WERI-Rb-1 (cell line): ENCODE results near the gene ACTR5.
A peak's percentile ranks its signal among the peaks of the same experiment; 100 is the strongest.

Experiments used
- DNase-seq: peaks from one replicate; pipeline ENCODE4 v3.0.0-alpha.2; 2020
- H3K27ac ChIP-seq: fragments of 250-450 bp; sonication (Bioruptor Pico); 2 replicates; pipeline ENCODE4 v1.5.1; 2020; ENCODE audit warnings: mild to moderate bottlenecking, moderate library complexity
- H3K27me3 ChIP-seq: fragments of 250-450 bp; sonication (Bioruptor Pico); 2 replicates; pipeline ENCODE4 v1.5.1; 2021; ENCODE audit warnings: mild to moderate bottlenecking, low read depth, moderate library complexity; ENCODE audit not compliant: insufficient read depth, severe bottlenecking
- H3K36me3 ChIP-seq: fragments of 250-450 bp; sonication (Bioruptor Pico); 2 replicates; pipeline ENCODE4 v1.5.1; 2020; ENCODE audit warnings: mild to moderate bottlenecking, moderate library complexity
- H3K4me3 ChIP-seq: 2 replicates; pipeline ENCODE4 v1.5.1; 2011; ENCODE audit warnings: low read depth, mild to moderate bottlenecking, control low read depth, low read length
- H3K9me3 ChIP-seq: fragments of 250-450 bp; sonication (Bioruptor Pico); 2 replicates; pipeline ENCODE4 v1.5.1; 2021; ENCODE audit warnings: mild to moderate bottlenecking, moderate library complexity; ENCODE audit not compliant: severe bottlenecking
- TF ChIP-seq, protein P1 (sequence below): IDR thresholded peaks from 2 replicates; pipeline ENCODE4 v1.5.1; 2011; ENCODE audit warnings: low read depth, mild to moderate bottlenecking, control low read depth, inconsistent platforms, low read length

The ACTR5 gene

DNA sequence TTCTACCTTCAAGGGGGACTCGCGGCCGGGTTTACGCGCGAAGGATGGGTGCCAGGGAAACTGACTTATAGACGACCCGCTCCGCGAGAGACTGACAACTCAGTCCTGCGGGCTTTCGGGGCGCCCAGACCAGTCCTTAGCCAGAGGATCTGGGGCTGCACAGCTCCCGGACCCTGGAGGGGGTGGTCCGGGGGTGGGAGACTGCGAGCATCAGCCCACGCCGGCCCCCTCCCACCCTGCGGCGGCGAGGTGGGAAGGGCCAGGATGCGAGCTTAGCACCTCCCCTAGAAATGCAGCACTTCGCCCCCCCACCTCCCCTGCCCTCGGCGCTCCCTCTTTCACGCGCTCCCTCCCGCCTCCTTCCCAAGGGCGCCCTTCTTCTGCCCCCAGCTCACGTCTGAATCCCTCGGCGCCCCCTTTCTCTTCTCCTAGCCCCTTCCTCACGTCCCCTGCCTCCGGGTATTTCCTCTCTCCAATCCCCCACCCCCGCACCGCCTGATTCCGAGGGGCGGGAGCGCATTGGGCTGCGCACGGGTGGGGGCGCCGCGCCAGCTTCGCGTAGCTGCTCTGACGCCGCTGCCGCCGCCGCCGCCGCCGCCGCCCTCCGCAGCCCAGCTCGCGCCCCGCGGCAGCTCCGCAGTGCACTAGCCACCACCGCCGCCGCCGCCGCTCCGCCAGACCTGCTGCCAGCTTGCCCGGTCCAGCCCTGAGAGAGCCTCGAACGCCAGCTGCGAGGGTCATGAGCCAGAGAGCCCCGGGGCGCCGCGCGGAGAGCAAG is 24.2 kb upstream of the ACTR5 start, which contains the start of gene SLC32A1:
TSS of gene SLC32A1 (plus strand) at position 639 of the 778 bp plus-strand sequence. CDS start 239 bp downstream, outside the sequence.
- no peak within 1 kb of the TSS for H3K27ac ChIP-seq
- H3K4me3 ChIP-seq: peak within 1 kb of the TSS; percentile 27
- peaks cover 89% of the 10 kb centered on the region for H3K27me3 ChIP-seq
- peak; percentile 28 for DNase-seq
- TF ChIP-seq, protein P1, sequence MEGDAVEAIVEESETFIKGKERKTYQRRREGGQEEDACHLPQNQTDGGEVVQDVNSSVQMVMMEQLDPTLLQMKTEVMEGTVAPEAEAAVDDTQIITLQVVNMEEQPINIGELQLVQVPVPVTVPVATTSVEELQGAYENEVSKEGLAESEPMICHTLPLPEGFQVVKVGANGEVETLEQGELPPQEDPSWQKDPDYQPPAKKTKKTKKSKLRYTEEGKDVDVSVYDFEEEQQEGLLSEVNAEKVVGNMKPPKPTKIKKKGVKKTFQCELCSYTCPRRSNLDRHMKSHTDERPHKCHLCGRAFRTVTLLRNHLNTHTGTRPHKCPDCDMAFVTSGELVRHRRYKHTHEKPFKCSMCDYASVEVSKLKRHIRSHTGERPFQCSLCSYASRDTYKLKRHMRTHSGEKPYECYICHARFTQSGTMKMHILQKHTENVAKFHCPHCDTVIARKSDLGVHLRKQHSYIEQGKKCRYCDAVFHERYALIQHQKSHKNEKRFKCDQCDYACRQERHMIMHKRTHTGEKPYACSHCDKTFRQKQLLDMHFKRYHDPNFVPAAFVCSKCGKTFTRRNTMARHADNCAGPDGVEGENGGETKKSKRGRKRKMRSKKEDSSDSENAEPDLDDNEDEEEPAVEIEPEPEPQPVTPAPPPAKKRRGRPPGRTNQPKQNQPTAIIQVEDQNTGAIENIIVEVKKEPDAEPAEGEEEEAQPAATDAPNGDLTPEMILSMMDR: no peak
- H3K36me3 ChIP-seq: no peaks in the 10 kb centered on the region
- H3K9me3 ChIP-seq: no peaks in the 10 kb centered on the region

DNA sequence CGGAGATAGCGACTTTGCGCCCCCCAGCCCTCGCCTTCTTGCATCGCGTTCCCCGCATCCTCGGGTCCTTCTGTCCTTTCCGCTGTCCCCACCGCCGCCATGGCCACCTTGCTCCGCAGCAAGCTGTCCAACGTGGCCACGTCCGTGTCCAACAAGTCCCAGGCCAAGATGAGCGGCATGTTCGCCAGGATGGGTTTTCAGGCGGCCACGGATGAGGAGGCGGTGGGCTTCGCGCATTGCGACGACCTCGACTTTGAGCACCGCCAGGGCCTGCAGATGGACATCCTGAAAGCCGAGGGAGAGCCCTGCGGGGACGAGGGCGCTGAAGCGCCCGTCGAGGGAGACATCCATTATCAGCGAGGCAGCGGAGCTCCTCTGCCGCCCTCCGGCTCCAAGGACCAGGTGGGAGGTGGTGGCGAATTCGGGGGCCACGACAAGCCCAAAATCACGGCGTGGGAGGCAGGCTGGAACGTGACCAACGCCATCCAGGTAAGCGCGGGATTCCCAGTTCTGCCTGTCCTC is 23.6 kb upstream of the ACTR5 start:
- TF ChIP-seq, protein P1: no peak
- Histone ChIP-seq H3K36me3 (no peaks in the 10 kb centered on the region), H3K27ac (no peak overlapping the region), H3K27me3 (peaks cover 96% of the 10 kb centered on the region), H3K4me3 (peak overlapping the region; percentile 4), H3K9me3 (peaks cover 2% of the 10 kb centered on the region)
- DNase-seq: no peak

DNA sequence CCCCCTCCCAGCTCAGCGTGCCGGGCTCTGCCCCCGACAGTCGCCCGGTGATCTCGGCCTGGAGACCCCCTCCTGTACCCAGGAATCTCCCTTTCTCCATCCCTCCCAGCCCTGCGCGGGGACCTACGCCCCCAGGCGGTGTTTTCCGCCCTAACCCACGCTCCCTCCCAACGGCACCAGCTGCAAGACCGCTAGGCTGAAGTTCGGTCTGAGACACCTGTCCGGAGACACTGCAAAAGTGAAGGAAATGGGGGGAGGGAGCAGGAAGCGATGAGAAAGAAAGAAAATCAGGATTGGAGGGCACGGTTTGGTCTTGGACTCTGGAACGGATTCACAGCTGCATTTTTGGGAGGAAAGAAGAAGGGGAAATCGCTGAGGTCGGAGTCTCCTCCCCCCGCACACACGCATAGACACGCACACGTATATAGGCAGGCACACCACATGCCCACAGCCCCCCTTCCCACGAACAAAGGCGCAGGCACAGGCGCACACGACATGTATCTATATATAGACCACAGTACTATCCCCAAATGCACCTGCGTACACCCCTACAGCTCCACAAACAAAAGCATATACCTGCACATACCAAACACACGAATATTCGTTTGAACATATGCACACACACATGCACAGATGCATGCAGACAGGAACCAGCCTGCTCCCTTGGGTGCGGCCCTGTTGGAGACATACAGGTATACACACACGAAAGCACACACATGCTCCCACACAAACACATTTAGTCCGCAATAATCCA is 22.9 kb upstream of the ACTR5 start:
- Histone ChIP-seq H3K9me3 (peaks cover 3% of the 10 kb centered on the region), H3K36me3 (no peaks in the 10 kb centered on the region), H3K27me3 (peaks cover 100% of the 10 kb centered on the region), H3K27ac (no peak overlapping the region), H3K4me3 (no peak overlapping the region)
- TF ChIP-seq, protein P1: 0 out of 2 replicates have a peak, but pooled peaks have one; percentile 26
- peak; percentile 28 for DNase-seq

DNA sequence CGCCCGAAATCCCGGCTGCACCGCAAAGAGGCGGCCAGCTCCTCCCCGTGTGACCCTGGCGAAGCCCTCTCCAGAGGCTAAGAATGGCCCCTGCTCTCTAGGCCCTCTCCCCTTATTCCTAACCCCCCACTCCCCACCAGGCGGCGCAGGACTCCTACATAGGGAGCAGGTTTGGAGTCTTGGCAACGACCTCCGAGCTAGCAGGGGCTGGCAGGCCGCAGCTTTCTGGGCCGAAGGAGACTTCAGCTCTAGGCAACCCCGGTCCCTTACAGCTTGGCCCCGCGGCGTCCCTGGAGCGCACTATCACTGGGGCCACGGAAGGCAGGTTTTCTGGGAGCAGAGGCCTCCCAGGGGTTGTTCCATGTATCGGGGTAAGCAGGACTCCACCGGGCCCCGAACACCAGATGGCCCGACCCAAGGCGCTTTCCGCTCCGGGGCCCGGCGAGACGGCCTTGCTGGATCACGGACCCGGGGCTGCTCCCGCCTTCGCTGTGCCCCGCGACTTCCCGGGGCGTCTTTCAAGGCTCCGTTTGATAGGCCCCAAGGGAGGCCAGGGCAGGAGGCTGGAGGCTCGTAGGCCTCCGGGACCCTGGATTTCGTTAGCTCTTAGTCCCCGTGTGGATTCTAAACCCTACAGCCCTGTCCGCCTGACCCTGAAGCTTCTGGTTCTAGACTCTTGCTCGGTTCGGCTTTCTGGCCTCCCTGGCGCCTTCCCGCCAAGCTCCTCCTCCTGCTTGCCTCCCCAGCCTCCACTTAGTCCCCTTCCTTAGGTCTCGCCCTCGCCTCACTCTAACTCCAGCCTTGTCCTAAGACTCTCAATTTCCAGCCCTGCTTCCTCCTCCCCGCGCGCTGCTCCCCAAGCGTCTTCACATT is 22.1 kb upstream of the ACTR5 start:
- H3K27me3 ChIP-seq: peaks cover 100% of the 10 kb centered on the region
- DNase-seq: peak; percentile 85
- TF ChIP-seq, protein P1: peak; percentile 72
- no peak overlapping the region for H3K4me3 ChIP-seq
- H3K27ac ChIP-seq: no peak overlapping the region
- no peaks in the 10 kb centered on the region for H3K36me3 ChIP-seq
- peaks cover 3% of the 10 kb centered on the region for H3K9me3 ChIP-seq

DNA sequence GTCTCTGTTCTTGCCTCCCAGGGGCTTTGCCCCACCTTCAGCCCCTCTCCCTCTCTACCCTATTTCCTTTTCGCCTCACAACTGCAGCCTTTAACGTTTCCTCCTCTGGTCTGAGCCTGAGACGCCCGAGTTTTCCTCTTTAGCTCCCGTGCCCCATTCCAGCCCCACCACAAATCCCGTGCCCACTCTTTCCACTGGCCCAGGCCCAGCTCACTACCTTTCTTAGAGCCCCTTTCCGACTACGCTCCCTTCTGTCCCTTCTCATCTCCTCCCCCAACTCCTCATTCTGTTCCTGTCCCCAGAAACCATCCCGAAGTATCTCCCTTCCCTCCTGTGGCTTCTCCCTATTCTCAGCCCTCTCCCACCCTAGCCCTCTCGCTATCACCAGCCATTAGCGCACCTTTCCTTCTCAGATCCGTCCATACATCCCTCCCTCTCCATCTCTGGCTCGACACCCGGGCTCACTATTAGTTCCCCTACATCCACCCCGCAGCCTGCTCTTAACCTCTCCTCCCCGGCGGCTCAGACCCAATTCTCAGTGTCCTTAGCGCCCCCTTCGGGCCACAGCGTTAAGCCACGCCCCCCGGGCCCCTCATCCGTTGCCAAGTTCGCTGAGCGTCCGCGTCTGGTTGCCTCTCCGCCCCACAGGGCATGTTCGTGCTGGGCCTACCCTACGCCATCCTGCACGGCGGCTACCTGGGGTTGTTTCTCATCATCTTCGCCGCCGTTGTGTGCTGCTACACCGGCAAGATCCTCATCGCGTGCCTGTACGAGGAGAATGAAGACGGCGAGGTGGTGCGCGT is 21.3 kb upstream of the ACTR5 start:
- TF ChIP-seq, protein P1: peak; percentile 77
- DNase-seq: peak; percentile 91
- H3K27ac ChIP-seq: no peak overlapping the region
- no peaks in the 10 kb centered on the region for H3K36me3 ChIP-seq
- no peak overlapping the region for H3K4me3 ChIP-seq
- peaks cover 3% of the 10 kb centered on the region for H3K9me3 ChIP-seq
- H3K27me3 ChIP-seq: peaks cover 98% of the 10 kb centered on the region
